HL-60 (cell line): Measurements from ENCODE around the gene STKLD1.

Experiments used
- CTCF ChIP-seq: IDR thresholded peaks from one replicate; pipeline ENCODE4 v1.5.1; 2011; ENCODE audit warnings: low read length, control low read depth, inconsistent platforms; ENCODE audit not compliant: insufficient read depth
- GABPA ChIP-seq: IDR thresholded peaks from 2 replicates; pipeline ENCODE4 v1.6.1; 2012; ENCODE audit warnings: low read depth
- POLR2AphosphoS5 ChIP-seq: IDR thresholded peaks from 2 replicates; pipeline ENCODE4 v1.6.1; 2012; ENCODE audit warnings: low read depth
- REST ChIP-seq: IDR thresholded peaks from 2 replicates; pipeline ENCODE4 v1.6.1; 2012; ENCODE audit warnings: low read depth; ENCODE audit not compliant: insufficient replicate concordance

GRCh38 chr9:133356391-133357091 lies 19.6 kb upstream of the STKLD1 start, which contains the start of the genes SURF1 and SURF2:
- no peak for TF ChIP-seq CTCF
- TF ChIP-seq REST = no peak
- peak; percentile 69; the same call in 1 of the 2 replicates for TF ChIP-seq POLR2AphosphoS5
- TF ChIP-seq GABPA = peak; percentile 85
